ENCODE results near the gene NFAT5.
A peak's percentile ranks its signal among the peaks of the same experiment; 100 is the strongest.
"Not testable (repeated sequence)": the region's sequence is repeated elsewhere in the genome, so short reads cannot be mapped to it uniquely, and the experiment has no call there.

Gene NFAT5

GRCh38 chr16:69537706-69538080 lies 28.1 kb upstream of the NFAT5 start:
- no peak for DNase-seq (ENCODE audit: low read depth)
- no peak overlapping the region for H3K4me3 ChIP-seq (ENCODE audit: low read length)
- TF ChIP-seq, protein P1, sequence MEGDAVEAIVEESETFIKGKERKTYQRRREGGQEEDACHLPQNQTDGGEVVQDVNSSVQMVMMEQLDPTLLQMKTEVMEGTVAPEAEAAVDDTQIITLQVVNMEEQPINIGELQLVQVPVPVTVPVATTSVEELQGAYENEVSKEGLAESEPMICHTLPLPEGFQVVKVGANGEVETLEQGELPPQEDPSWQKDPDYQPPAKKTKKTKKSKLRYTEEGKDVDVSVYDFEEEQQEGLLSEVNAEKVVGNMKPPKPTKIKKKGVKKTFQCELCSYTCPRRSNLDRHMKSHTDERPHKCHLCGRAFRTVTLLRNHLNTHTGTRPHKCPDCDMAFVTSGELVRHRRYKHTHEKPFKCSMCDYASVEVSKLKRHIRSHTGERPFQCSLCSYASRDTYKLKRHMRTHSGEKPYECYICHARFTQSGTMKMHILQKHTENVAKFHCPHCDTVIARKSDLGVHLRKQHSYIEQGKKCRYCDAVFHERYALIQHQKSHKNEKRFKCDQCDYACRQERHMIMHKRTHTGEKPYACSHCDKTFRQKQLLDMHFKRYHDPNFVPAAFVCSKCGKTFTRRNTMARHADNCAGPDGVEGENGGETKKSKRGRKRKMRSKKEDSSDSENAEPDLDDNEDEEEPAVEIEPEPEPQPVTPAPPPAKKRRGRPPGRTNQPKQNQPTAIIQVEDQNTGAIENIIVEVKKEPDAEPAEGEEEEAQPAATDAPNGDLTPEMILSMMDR (IDR thresholded peaks at IDR 0.05; ENCODE audit: insufficient read depth, low read depth, low read length, missing control alignments): no peak

DNA sequence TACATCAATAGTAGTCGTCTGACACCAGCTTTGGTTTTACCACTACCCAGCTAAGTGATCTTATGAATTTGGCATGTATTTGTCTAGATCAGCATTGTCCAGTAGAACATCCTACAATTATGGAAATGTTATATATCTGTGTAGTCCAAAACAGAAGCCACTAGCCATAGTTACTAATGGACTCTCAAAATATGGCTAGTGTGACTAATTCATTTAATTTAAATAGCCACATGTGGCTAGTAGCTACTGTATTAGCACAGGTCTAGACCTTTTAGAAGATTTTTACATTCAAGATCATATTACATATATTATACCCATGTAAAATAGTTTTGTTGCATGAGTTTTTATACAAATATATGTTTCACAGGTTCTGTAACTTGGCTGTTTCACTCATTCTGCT lies 27.0 kb upstream of the NFAT5 start:
- no peak overlapping the region for H3K4me3 ChIP-seq (ENCODE audit: low read length)
- DNase-seq (ENCODE audit: low read depth): no peak
- TF ChIP-seq, protein P1 (IDR thresholded peaks at IDR 0.05; ENCODE audit: insufficient read depth, low read depth, low read length, missing control alignments): no peak

DNA sequence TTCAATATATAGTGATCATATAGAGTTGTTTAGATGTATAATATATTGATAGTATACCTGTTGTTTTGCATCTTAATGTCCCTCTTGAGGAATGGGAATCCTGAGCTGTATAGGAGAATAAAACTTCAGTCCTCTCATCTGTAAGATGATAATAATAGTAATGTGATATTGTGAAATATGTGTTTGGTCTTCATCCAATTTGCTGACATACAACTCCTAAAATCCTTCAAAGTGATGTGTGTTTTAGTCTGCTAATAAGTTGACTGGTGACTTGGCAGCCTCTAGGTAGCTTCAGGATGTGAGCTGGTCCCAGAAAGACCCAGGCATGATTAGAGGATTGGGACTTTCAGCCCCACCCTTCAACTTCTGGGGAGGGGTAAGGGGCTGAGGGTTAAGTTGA lies 22.8 kb upstream of the NFAT5 start:
- TF ChIP-seq, protein P1 (IDR thresholded peaks at IDR 0.05; ENCODE audit: insufficient read depth, low read depth, low read length, missing control alignments): no peak
- H3K4me3 ChIP-seq (ENCODE audit: low read length): no peak overlapping the region
- peak; percentile 42 for DNase-seq (ENCODE audit: low read depth)

GRCh38 chr16:69544088-69544487 lies 21.7 kb upstream of the NFAT5 start:
- TF ChIP-seq, protein P1 (IDR thresholded peaks at IDR 0.05; ENCODE audit: insufficient read depth, low read depth, low read length, missing control alignments): no peak
- no peak overlapping the region for H3K4me3 ChIP-seq (ENCODE audit: low read length)
- no peak for DNase-seq (ENCODE audit: low read depth)

GRCh38 chr16:69546663-69547062 lies 19.1 kb upstream of the NFAT5 start:
- H3K4me3 ChIP-seq (ENCODE audit: low read length); DNase-seq (ENCODE audit: low read depth): not testable (repeated sequence)

DNA sequence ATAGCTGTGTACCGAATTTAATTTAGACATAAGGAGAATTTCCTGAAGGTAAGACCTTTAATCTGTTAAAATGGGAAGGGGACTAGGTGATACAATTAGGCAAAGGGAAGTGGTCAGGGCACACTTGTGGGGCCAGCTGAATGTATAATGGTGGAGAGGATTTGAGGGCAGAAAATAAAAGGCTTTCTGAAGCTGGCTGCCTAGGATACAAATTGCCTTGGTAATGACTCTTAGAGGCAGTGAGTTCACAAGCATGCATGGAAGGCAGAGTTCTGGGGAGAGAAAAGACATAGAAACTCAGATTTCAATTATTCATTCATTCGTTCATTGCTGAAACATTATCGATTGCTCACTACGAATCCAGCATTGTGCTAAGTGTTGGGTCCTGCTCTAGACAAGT lies 12.4 kb upstream of the NFAT5 start:
- TF ChIP-seq, protein P1 (IDR thresholded peaks at IDR 0.05; ENCODE audit: insufficient read depth, low read depth, low read length, missing control alignments): no peak
- no peak overlapping the region for H3K4me3 ChIP-seq (ENCODE audit: low read length)
- no peak for DNase-seq (ENCODE audit: low read depth)

DNA sequence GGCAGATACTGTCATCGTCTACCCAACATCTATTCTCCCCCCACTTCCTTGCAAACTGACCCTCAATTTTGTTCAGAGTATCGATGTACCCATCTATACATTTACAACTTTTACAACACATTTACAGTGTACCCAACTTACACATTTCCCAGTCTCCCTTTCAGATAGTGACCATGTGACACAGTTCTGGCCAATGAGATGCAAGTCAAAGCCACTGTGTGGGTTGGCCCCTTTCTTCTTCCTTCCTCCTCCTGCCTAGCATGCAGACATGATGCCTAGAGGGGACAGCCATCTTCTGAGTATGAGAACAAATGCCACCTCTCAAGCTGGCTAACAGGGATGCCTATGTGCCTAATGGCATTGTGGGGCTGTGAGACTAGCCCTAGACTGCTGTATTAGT lies 11.3 kb upstream of the NFAT5 start:
- no peak for DNase-seq (ENCODE audit: low read depth)
- TF ChIP-seq, protein P1 (IDR thresholded peaks at IDR 0.05; ENCODE audit: insufficient read depth, low read depth, low read length, missing control alignments): no peak
- H3K4me3 ChIP-seq (ENCODE audit: low read length): no peak overlapping the region

DNA sequence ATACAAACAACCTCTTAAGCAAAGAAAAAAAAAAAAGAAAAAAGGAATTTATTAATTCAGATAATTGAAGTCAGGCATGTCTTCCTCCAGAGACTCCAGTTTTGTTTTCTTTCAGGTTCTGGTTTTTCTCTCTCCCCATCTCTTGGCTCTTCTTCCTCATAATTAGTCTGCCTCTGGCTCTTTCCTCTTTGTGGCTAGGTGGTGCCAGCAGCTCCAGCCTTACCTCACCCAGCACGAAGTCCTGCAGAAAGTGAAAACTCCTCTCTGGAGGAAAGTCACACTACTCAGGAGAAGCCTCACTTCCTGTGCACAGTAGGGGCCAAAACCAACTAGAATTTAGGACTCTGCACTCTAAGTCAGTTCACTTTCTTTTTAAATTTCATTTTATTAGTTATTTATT lies 10.3 kb upstream of the NFAT5 start:
- TF ChIP-seq, protein P1 (IDR thresholded peaks at IDR 0.05; ENCODE audit: insufficient read depth, low read depth, low read length, missing control alignments): no peak
- no peak overlapping the region for H3K4me3 ChIP-seq (ENCODE audit: low read length)
- DNase-seq (ENCODE audit: low read depth): no peak

Data from epithelial cell of esophagus (primary cell).